ENCODE results near the gene ATP2C1.

Gene ATP2C1

DNA sequence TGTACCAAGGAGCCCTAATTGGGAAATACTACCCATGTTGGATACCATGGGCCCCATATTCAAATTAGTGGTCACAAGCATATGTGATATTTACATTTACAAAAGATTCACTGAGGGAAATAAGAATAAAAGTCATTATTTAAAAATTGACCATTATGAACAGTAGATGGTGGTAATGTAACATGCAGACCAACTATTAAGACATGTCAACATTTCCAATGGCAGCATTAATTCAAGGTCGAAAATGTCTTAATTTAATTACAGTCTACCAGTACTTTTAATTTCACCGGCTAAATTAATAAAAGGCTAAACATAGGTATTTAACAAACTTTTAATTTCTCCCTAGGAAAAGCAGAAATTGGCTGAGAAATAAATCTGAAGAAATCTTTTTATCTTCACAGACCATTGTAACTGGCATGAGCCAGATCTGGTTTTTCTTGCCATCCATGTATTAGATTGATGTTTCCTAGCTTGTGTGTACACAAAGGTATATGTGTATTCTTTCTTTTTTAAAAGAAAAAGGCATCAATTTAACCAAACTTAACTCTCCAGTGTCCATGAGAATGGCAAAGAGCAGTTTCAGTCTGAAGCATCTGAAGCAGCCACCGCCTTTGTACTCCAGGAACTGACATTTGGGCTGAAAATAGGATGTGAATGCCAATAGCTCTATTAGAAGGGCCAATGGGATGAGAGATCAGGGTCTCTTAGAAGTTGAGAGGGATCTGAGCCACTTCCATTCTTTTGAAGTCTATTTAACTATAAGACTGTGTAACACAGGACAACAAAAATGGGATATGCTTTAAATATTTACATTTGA, 159.4 kb downstream of the ATP2C1 start:
- DNase-seq, result peak; percentile 35

Data from NCI-H526 treated with DMSO at 0.1 percent for 48 hours (cell line).